HG02938 (cell line): ENCODE results near the gene RHOG.

Source experiments
- ATAC-seq: cut with Tn5 transposase; IDR thresholded peaks from one replicate; pipeline ENCODE4 v1.9.1; 2021; ENCODE audit warnings: mild to moderate bottlenecking, moderate library complexity; ENCODE audit not compliant: unreplicated experiment

RHOG gene

DNA sequence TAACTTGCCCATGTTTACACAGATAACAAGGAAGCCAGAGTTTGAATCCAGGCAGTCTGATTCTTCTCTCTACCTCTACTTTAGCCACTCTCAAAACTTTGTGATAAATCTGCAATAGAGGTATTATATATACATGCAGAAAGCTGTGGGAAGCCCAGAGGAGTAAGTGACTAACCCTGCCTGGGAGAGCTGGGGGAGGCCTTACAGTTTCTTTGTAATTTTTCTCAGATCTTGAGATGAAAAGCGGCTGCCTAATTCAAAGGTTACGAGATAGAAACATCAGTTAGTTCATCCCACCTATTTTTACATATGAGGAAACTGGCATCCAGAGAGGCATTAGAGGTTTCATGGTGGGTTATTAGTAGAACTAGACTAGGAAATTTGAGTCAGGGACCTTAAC is 19.6 kb upstream of the RHOG start:
- ATAC-seq = no peak

DNA sequence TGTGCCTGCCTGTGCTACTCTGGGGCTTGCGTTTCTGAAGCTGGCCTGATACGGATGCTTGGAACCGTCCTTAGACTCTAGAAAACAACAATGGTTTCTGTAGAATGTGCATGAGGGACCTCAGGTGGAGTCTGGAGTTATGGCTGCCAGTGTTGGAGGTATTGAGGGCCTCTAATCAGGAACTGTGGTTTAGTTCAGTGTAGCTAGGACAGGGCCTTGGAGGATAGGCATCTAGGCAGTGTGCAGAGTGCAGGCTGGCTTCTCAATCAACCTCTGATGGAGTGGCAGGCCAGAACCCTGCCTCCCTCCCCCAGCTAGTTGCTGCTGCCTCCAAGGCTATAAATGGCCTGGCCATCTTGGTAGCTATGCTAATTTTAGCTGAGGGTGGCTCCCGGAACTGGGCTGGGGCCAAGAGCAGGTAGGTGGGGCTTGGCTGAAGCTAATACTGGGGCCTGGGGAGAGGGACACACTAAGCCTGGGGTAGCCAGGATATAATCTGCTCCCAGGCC is 18.7 kb upstream of the RHOG start:
- no peak for ATAC-seq

DNA sequence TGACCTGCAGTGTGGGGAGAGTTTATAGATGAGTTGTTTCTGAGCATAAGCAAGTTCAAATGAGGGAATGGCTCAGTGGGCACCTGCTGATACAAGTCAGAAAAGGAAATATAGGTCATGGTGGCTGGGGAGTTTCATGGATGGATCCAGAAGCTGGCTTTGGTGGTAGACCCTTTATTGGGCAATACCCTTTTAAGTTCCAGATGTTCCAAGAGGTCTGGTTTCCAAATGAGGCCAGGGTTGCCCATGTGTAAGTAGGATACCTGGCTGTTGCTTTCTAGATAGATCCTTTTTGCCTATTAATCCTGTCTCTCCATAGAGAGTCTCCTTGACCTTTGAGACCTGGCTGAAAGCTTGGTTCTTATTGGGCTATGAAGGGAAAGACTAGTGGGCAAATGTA is 16.9 kb upstream of the RHOG start:
- ATAC-seq = no peak

DNA sequence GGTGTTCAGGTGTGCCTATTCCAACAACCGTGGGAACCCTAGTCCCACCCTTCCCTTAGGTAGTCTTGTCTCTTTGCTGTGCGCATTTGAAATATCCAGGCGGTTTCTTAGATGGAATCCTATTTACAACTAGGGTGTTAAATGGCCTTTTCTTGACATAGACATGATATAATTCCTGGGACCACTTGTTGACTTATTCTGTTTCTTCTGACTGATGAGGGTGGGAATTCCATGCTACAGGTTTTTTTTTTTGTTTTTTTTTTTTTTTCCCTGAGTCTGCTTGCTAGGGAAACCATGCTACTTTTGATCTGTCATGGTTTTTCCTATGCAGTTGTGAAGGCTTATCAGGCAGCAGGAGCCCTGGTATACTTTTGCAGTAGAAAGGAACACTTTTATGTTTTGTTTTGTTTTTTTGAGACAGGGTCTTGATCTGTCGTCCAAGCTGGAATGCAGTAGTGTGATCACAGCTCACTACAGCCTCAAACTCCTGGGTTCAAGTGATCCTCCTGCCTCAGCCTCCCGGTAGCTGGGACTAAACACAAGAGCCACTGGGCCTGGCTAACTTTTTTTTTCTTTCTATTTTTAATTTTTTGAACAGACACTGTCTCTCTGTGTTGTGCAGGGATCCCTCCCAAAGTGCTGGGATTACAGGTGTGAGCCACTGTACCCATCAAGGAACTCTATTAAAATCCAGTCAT is 16.2 kb upstream of the RHOG start:
- no peak for ATAC-seq

DNA sequence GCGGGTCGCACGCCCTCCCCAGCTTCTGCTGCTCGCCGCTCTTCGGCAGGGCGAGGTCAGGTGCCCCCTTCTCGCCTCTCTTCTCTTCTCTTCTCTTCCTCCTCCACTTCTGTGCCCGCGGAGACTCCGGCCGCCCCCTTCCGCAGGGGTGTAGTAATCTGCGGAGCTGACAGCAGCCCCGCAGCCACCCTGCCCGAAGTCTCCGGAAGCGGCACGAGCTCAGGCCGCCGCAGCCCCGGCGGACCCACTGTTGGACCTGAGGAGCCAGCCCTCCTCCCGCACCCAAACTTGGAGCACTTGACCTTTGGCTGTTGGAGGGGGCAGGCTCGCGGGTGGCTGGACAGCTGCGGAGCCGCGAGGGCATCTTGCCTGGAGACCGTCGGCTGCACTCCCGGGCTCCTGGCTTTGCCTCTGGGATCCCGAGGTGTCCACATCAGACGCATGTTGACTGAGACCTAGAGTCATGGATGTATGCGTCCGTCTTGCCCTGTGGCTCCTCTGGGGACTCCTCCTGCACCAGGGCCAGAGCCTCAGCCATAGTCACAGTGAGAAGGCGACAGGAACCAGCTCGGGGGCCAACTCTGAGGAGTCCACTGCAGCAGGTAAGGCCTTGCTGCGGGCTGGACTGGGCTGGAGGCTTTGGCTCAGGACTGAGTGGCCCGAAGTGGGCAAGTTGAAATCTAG is 15.2 kb upstream of the RHOG start:
- peak; percentile 17 for ATAC-seq

DNA sequence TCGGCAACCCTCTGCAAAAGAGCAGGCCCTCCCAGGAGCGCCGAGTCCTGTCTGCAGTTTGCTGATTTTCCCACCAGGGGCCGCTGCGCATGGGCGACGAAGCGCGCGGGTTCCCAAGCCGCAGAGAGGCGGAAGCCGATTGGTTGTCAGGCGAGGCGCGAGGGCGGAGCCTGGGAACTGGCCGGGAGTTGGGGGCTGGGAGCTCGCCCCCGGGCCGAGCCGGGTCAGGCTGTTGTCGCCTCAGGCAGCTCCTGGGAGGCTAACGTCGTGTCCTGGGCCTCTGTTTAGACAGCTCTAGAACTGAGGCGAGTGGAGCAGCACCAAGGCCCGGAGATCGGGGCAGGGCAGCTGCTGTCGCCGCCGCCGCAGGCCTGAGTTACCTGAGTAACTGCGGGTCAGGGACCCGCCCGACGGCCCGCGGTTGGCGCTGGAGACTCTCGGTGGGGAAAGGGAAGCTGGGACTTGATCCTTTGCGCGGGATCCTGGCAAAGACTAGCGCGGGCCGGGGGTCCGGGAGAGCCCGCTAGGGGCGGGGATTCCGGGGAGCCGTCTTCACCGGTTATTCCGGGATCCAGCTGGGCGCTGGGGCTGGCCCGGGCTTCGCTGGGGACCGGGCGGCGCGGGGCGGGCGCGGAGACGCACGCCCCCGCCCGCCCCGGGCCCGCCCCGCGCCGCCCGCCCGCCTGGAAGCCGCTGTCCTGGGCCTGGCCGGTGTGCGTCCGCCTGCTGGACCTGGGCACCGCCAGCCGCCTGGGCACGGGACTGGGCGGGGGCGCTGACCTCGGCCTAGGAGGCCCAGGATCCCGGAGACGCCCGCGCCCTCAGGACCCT is 14.4 kb upstream of the RHOG start, which contains the start of gene STIM1:
Gene STIM1 (plus strand): TSS at position 688 of the 831 bp plus-strand sequence. CDS start 607 bp downstream, outside the sequence.
- ATAC-seq = peak; percentile 66

DNA sequence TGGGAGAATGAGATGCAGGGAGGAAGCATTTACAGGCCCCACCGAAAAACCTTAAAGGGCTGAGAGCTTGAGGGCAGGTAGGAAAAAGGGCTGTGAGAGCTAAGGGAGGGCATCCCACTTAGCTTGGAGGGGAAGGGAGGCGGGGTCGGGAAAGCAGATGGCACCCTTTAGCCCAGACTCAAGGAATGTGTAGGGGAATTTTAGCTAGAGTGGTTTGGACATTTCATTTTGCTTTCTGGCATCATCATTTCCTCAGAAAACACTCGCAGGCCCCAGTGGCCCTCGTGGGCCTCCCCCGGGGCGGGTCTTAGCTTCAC is 13.9 kb upstream of the RHOG start:
- ATAC-seq = no peak

DNA sequence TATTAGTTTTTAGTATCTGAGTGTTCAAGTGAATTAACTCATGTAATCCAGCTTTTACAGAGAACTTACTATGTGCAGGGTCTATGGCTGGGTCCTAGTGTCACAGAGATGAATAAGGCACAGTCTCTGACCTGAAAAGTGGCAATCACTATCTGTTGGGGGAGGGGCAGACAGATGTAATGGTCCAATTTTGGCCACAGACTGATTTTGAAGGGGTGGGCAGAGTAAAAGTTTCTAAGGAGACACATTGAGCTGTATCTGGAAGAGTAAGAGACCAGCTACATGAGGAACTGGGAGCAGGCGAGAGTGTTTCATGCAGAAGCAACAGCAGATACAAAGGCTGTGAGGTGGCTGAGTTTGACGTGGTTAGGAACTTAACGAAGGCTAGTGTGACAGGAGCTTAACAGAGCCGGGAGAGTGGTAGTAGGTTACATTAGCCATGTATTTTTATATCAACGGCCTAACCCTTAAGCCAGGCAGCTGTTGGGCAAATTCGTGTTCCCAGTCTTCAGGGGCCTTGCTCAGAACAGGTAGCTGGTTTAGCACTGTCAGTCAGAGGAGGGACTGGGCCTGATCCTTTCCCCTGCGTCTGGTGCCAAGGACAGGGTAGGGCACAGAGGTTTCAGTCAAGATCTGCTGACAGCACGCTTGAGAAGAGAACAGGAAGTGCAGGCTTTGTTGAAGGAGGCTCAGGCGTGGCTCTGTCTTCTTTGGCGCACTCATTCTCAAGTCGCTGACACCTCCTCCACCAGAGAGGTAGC is 13.3 kb upstream of the RHOG start:
- ATAC-seq = peak; percentile 34

DNA sequence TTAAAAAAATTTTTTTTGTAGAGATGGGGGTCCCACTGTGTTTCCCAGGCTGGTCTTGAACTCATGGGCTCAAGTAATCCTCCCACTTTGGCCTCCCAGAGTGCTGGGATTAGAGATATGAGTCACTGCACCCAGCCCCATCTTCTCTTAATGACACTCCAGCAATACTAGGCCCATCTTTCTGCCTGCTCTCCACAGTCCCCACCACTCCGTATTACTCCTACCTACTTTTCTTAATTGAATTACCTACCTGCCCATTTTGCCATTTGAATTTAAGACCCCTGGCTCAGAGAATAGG is 12.7 kb upstream of the RHOG start:
- no peak for ATAC-seq

DNA sequence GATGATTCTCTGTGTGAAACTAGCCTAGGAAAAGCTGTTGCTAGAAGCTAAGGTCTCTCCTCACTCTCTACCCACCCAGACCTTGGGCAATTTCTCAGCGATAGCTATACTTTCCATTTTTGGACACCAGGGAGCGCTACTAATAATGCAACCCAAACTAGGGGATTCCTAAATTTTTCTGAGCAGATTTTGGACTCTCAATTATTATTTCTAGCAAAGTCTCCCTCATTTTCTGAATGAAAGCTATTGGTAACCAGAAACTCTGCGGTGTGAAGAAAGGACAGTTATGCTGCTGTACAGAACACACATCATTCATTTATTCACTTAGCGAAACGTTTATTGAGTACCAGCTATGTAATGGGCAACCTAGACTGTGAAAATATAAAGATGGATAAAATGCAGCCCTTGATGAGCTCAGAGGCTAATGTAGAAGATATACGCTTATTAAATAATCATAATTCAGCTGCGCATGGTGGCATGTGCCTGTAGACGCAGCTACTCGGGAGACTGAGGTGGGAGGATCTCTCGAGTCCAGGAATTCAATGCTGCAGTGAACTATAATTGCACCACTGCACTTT is 8.6 kb upstream of the RHOG start:
- ATAC-seq = no peak

DNA sequence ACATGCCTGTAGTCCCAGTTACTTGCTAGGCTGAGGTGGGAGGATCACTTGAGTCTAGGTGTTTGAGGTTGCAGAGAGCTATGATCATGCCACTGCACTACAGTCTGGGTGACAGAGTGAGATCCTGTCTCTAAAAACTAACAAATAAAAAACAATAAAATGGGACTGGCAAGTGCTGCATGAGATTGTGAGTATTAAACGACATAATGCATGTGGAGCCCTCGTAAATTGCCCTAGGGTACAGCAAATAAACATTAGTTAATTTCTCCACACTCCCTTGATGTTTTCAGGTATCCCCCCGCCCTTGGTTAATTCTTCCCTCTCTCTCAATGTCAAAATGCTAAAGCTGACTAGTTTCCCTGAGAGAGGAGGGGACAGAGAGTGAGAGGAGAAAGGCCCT is 4.9 kb upstream of the RHOG start:
- ATAC-seq = no peak

DNA sequence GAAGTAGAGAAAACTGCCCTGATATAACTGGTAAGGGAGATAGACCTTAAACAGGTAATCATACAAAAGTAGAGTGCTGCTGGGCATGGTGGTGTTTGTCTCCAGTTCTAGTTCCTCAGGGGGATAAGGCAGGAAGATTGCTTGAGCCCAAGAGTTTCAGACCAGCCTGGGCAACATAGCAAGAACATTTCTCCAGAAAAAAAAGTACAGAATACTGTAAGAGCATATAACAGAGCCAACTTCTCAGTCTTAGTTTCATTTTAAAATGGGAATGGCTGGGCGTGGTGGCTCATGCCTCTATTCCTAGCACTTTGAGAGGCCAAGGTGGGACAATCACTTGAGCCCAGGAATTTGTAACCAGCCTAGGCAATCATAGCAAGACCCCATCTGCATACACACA is 4.5 kb upstream of the RHOG start:
- ATAC-seq = no peak

DNA sequence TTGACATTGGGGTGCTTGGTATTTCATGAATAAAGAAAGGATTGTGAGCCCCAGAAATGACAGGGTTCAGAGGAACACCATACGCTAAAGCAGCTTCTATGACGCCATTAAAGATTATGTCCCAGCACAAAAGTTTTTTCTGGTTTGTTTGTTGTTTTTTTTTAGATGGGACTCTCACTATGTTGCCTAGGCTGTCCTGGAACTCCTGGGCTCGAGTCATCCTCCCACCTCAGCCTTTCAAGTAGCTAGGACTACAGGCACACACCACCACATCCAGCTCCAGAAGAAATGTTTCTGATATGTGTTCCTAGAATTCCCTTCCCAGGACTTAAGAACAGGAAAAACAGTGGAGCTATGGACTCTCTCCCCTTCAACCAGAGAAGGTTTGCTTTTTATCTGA is 2.6 kb upstream of the RHOG start:
- no peak for ATAC-seq

DNA sequence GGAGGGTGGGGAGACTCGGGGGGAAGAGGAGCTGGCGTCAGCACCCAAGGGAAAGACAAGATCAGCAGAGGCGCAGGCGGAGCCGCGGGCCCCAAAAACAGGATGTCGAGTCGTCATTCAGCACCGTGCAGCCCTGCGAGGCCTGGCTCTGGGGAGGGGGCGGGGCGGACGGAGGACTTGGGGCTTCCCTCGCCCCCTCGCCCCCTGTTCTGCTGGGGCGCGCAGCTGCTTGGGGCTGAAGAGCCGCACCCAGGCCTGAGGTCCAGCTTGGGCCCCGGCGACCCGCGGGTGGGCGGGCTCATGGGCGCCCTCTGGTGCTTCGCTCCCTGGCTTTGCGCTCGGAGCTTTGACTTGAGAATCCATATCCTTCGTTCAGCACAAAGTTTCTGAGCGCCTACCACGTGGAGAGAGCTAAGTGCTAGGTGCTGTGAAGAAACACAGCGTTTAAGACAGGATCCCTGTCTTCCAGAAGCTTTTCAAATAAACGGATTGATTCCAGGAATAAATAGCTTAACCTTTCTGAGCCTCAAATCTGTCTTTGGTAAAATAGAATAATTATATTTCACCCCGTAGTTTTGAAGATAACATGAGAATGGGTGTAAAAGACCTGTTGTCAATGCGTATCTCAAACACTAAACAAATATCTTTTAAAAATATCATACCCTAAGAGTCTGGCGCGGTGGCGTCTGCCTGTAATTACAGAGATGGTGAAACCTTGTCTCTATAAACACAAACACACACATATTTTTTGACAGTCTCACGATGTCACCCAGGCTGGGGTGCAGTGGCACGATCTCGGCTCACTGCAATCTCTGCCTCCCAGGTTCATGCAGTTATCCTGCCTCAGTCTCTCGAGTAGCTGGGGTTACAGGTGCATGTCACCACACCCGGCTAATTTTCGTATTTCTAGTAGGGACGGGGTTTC is 929 bp upstream of the RHOG start:
- ATAC-seq = peak; percentile 58

DNA sequence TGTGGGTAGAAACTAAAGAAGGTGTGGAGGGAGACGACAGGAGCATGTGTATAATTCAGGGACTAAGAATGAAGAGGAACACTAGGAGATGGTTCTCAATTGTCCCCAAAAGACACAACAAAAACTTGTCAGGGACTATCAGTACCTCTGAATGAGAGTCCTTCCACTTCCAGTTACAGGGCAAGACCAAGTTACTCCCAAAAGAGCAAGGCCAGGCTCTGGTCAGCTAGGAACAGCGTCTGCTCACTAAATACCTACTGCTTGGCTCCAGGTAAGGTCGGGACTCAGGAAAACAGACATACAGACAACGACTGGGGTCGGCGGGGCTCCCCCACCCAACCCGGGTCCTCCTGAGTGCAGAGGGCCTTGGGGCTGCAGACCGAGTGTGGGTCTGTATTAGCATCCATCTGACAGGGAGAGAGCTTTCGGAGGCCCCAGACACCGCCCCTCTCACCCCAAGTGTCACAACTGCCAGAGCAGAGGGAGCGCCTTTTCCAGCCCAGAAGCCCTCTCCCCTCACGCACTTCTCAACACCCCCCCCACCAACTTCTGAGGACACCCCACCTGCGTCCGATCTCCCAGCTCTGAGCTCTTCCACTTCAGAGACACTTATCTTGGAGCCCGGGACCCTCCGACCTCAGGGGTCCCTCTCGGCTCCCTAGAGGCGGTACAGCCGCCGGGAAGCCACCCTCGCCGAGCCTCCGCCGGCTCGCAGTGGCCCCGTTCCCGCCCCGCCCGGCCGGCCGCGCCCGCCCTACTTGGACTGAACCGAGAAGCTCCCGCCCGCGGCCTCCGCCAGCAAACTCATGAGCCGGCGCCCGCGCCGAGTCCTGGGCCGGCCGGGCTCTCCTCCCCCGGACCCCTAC is 522 bp downstream of the RHOG start:
- ATAC-seq = peak; percentile 1

DNA sequence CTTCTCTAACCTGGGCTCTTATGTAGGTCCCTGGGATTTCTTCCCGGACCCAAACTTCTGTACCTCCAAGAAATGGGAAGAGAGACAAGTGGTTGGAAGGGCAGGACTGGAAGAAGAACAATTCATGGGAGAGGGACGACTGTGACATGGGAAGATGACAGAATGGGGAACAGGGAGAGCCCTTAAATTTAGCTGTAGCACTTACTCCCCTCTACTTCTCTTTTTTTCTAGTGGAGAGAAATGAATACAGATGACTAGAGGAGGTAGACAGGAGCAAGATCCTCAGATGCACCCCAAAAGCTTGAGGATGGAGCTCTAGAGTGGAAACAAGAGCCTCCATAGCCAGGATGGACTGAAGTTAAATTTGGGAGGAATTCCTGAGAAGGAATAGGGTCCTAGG is 2.3 kb downstream of the RHOG start:
- no peak for ATAC-seq

DNA sequence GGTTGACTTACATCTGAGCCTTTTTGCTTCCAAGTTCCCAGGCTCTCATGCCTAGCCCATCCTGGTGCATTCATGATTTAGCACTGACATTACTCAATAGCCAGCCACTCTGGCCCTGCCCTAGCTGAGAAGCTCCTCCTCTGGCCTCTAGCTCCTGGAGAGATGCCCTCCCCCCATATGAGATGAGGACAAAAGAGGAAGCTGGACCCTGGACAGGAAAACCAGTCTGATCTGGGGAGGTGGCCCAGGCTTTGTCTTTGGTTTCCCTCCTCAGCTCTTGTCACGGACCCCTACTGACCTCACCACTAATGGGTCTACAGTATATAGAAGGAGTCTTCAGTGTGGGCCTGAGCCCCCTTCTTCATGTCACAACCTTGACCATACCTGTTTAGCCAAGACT is 3.0 kb downstream of the RHOG start:
- no peak for ATAC-seq

DNA sequence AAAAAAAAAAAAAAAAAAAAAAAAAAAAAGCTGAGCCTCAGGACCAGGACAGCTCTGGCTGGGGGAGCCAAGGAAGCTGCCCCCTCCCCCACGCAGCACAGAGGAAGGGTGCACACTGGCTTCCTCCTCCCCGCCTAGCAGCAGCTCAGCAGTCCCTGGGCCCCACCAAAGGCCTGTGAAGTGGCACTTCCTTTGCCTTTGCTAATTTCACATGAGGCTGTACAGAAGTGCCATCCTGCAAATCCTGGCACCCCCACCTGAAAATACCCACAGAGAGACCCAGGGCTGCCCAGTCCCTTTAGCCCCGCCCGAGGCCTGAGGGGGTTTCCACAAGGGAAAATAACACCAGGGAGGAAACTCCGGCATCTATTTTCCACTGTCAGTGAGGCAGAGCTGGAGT is 3.9 kb downstream of the RHOG start:
- ATAC-seq = no peak

DNA sequence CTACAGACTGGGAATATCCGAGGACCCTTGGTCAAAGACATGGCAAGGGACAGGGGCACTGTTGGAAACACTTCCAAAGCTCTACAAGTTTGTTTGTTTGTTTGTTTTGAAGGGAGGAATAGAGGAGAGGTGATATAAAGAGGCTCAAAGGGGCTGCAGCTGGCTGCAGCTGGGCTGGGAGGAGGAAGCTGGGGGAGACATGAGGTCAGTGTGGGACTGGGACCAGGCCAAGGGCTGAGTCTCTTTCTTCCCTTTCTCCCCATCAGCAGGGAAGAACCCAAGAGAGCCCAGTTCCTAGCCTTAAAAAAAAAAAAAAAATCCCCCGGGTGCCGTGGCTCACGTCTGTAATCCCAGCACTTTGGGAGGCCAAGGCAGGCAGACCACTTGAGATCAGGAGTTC is 5.0 kb downstream of the RHOG start:
- ATAC-seq = no peak
